WTC11 (cell line): ENCODE measurements around the gene RRP12. TPM values are rescaled to one million over a fixed set of nuclear protein-coding genes. Genes with fewer than 3 reads are reported as not detected.

Experiments used
- ATAC-seq: fragments of 200-7000 bp; cut with Tn5 transposase; 2 replicates; pipeline ENCODE4 v1.10.0; 2021; ENCODE audit warnings: mild to moderate bottlenecking, moderate library complexity
- CTCF ChIA-PET: fragments of 300-600 bp; sonication (Branson Sonifier 250); formaldehyde crosslinking; loops from one replicate; lab custom pipeline; 2021; ENCODE audit warnings: antibody characterized with exemption; lab: Charles Lee
- POLR2A ChIA-PET: fragments of 350-600 bp; sonication (Branson Sonifier 250); formaldehyde crosslinking; loops from one replicate; lab custom pipeline; 2021; ENCODE audit warnings: antibody characterized with exemption; lab: Charles Lee
- DNase-seq: peaks from one replicate; pipeline ENCODE4 v3.0.0; 2021; ENCODE audit warnings: low spot score
- H3K27ac Mint-ChIP-seq: 2 replicates; pipeline ENCODE4 v1.8.0; 2021; ENCODE audit warnings: mixed read lengths
- H3K27me3 Mint-ChIP-seq: 2 replicates; pipeline ENCODE4 v1.8.0; 2021; ENCODE audit warnings: low read depth, mild to moderate bottlenecking, moderate library complexity, mixed read lengths
- H3K36me3 Mint-ChIP-seq: 2 replicates; pipeline ENCODE4 v1.8.0; 2021; ENCODE audit warnings: mixed read lengths
- H3K4me1 Mint-ChIP-seq: 2 replicates; pipeline ENCODE4 v1.8.0; 2022; ENCODE audit warnings: mixed read lengths
- H3K4me3 Mint-ChIP-seq: 2 replicates; pipeline ENCODE4 v1.8.0; 2021; ENCODE audit warnings: mild to moderate bottlenecking, moderate library complexity, mixed read lengths
- H3K9me3 Mint-ChIP-seq: 2 replicates; pipeline ENCODE4 v1.8.0; 2021; ENCODE audit warnings: mixed read lengths
- AFF4 ChIP-seq: sonication (generic); formaldehyde crosslinking; IDR thresholded peaks from 2 replicates; pipeline ENCODE4 v1.8.1; 2023; ENCODE audit warnings: mild to moderate bottlenecking, missing genetic modification reagents, borderline replicate concordance
- ARID4B ChIP-seq: sonication (generic); formaldehyde crosslinking; IDR thresholded peaks from 2 replicates; pipeline ENCODE4 v1.8.0; 2023; ENCODE audit warnings: missing genetic modification reagents, mild to moderate bottlenecking, borderline replicate concordance
- ATF1 ChIP-seq: sonication (generic); formaldehyde crosslinking; IDR thresholded peaks from 2 replicates; pipeline ENCODE4 v1.8.1; 2023; ENCODE audit warnings: mild to moderate bottlenecking, moderate library complexity, missing genetic modification reagents
- ELF4 ChIP-seq: sonication (generic); formaldehyde crosslinking; IDR thresholded peaks from 2 replicates; pipeline ENCODE4 v1.8.1; 2022; ENCODE audit warnings: low read depth, mild to moderate bottlenecking, moderate library complexity, missing genetic modification reagents
- ESRRA ChIP-seq: sonication (generic); formaldehyde crosslinking; IDR thresholded peaks from 2 replicates; pipeline ENCODE4 v1.8.1; 2022; ENCODE audit warnings: mild to moderate bottlenecking, missing genetic modification reagents, borderline replicate concordance
- ETV6 ChIP-seq: sonication (generic); formaldehyde crosslinking; IDR thresholded peaks from 2 replicates; pipeline ENCODE4 v1.8.1; 2022; ENCODE audit warnings: mild to moderate bottlenecking, missing genetic modification reagents
- GABPB1 ChIP-seq: sonication (generic); formaldehyde crosslinking; IDR thresholded peaks from 2 replicates; pipeline ENCODE4 v1.8.1; 2023; ENCODE audit warnings: mild to moderate bottlenecking, missing genetic modification reagents
- NR3C1 ChIP-seq: sonication (generic); formaldehyde crosslinking; conservative IDR thresholded peaks from 2 replicates; pipeline ENCODE4 v1.8.1; 2023; ENCODE audit warnings: low read depth, mild to moderate bottlenecking, missing genetic modification reagents
- OVOL2 ChIP-seq: fragments of 250-450 bp; sonication (Bioruptor Pico); IDR thresholded peaks from 2 replicates; pipeline ENCODE4 v1.9.0; 2021; ENCODE audit warnings: mild to moderate bottlenecking, borderline replicate concordance
- PRDM15 ChIP-seq: sonication (generic); formaldehyde crosslinking; IDR thresholded peaks from 2 replicates; pipeline ENCODE4 v1.8.0; 2022; ENCODE audit warnings: missing genetic modification reagents
- STAT6 ChIP-seq: sonication (generic); formaldehyde crosslinking; conservative IDR thresholded peaks from 2 replicates; pipeline ENCODE4 v1.8.1; 2023; ENCODE audit warnings: mild to moderate bottlenecking, low read depth, missing genetic modification reagents, moderate library complexity
- TCF7 ChIP-seq: sonication (generic); formaldehyde crosslinking; IDR thresholded peaks from 2 replicates; pipeline ENCODE4 v1.8.0; 2022; ENCODE audit warnings: mild to moderate bottlenecking, low read depth, missing genetic modification reagents, moderate library complexity
- TP53 ChIP-seq: sonication (generic); formaldehyde crosslinking; IDR thresholded peaks from 2 replicates; pipeline ENCODE4 v1.8.1; 2023; ENCODE audit warnings: mild to moderate bottlenecking, missing genetic modification reagents
- ZBTB21 ChIP-seq: sonication (generic); formaldehyde crosslinking; IDR thresholded peaks from 2 replicates; pipeline ENCODE4 v1.8.1; 2023; ENCODE audit warnings: mild to moderate bottlenecking, missing genetic modification reagents, borderline replicate concordance
- ZNF396 ChIP-seq: fragments of 250-450 bp; sonication (Bioruptor Pico); IDR thresholded peaks from 2 replicates; pipeline ENCODE4 v1.8.0; 2021; ENCODE audit warnings: mild to moderate bottlenecking, moderate library complexity, borderline replicate concordance
- total RNA-seq: library from RNA; stranded (reverse); gene quantifications from 3 replicates; pipeline ENCODE4 v1.2.3, GENCODE V29; 2021

RRP12 gene
- total RNA-seq, 1 experiment from 2014 or later: 56.6 TPM

GRCh38 chr10:97450828-97451227 lies 49.7 kb upstream of the RRP12 start (continued):
- TF ChIP-seq PRDM15 (CRISPR knock-in tag) (no peak), ELF4 (CRISPR knock-in tag) (no peak), OVOL2 (no peak), ATF1 (no peak), NR3C1 (no peak)

GRCh38 chr10:97445722-97446639 lies 44.8 kb upstream of the RRP12 start, which contains the start of the genes EXOSC1 and ZDHHC16:
Gene EXOSC1 (minus strand): TSS chr10:97446006. CDS start chr10:97445985, 21 bp downstream.
Gene ZDHHC16 (plus strand): TSS chr10:97446175. CDS start chr10:97451676, 5,501 bp downstream.
- Mint-ChIP-seq H3K27ac (peak within 1 kb of the TSS; percentile 94), H3K4me3 (peak within 1 kb of the TSS; percentile 97), H3K9me3 (no peaks in the 10 kb centered on the region), H3K36me3 (peaks cover 13% of the 10 kb centered on the region), H3K4me1 (peaks cover 18% of the 10 kb centered on the region), H3K27me3 (no peaks in the 10 kb centered on the region)
- DNase-seq (peak; percentile 95), ATAC-seq (peak; percentile 96)
- ChIA-PET CTCF (no interaction called here), POLR2A (interaction anchor here (0.8 kb wide), 1 partner anchor 16 kb away, joined by 3 read pairs; no protein-coding TSS in a partner anchor)
- 0 out of 2 replicates have a peak, but pooled peaks have one; percentile 60 for TF ChIP-seq ARID4B
- TF ChIP-seq STAT6 (CRISPR knock-in tag): no peak
- peak; percentile 66; the same call in 1 of the 2 replicates for TF ChIP-seq ETV6 (CRISPR knock-in tag)
- TF ChIP-seq ZNF396 (CRISPR knock-in tag): no peak
- TF ChIP-seq ESRRA: peak; percentile 2; the same call in 1 of the 2 replicates
- TF ChIP-seq AFF4 (CRISPR knock-in tag): no peak
- TF ChIP-seq TCF7 (CRISPR knock-in tag): no peak
- peak; percentile 36; the same call in 1 of the 2 replicates for TF ChIP-seq PRDM15 (CRISPR knock-in tag)
- 0 out of 2 replicates have a peak, but pooled peaks have one; percentile 16 for TF ChIP-seq GABPB1 (CRISPR knock-in tag)
- TF ChIP-seq ZBTB21: 0 out of 2 replicates have a peak, but pooled peaks have one; percentile 62
- TF ChIP-seq TP53 (CRISPR knock-in tag): peak; percentile 86; the same call in 1 of the 2 replicates
